GM12873 (cell line): Measurements from ENCODE around the gene AURKB.

Source experiments
- CTCF ChIP-seq: IDR thresholded peaks from 2 replicates; pipeline ENCODE4 v1.5.1; 2012; ENCODE audit warnings: low read depth, mild to moderate bottlenecking, moderate library complexity, low read length, control low read depth; ENCODE audit not compliant: insufficient read depth; ENCODE audit errors: missing control alignments

The AURKB gene

GRCh38 chr17:8249621-8250500 is 39.5 kb upstream of the AURKB start:
- no peak for TF ChIP-seq CTCF

GRCh38 chr17:8248751-8249607 is 38.6 kb upstream of the AURKB start, which contains the start of gene PFAS:
PFAS (plus strand) TSS chr17:8249289; CDS start chr17:8253938, 4,649 bp downstream.
- TF ChIP-seq CTCF: no peak

- no peak for TF ChIP-seq CTCF
These were observed 34.4 kb upstream of the AURKB start for GRCh38 chr17:8244768-8245167.

GRCh38 chr17:8243827-8244226 is 33.5 kb upstream of the AURKB start:
- no peak for TF ChIP-seq CTCF

GRCh38 chr17:8237886-8238285 is 27.5 kb upstream of the AURKB start:
- no peak for TF ChIP-seq CTCF

GRCh38 chr17:8237175-8237574 is 26.8 kb upstream of the AURKB start:
- no peak for TF ChIP-seq CTCF

GRCh38 chr17:8235676-8236075 is 25.3 kb upstream of the AURKB start:
- no peak for TF ChIP-seq CTCF
